Activated CD4-positive, CD25-positive, alpha-beta regulatory T cell treated with anti-CD3 and anti-CD28 coated beads, Interleukin-2, amount 50 U/mL, for 72 hours (primary cell): ENCODE results near the gene CRYBB1.

Experiments
- DNase-seq: peaks from one replicate; pipeline ENCODE4 v3.0.0; 2021

Gene CRYBB1

DNA sequence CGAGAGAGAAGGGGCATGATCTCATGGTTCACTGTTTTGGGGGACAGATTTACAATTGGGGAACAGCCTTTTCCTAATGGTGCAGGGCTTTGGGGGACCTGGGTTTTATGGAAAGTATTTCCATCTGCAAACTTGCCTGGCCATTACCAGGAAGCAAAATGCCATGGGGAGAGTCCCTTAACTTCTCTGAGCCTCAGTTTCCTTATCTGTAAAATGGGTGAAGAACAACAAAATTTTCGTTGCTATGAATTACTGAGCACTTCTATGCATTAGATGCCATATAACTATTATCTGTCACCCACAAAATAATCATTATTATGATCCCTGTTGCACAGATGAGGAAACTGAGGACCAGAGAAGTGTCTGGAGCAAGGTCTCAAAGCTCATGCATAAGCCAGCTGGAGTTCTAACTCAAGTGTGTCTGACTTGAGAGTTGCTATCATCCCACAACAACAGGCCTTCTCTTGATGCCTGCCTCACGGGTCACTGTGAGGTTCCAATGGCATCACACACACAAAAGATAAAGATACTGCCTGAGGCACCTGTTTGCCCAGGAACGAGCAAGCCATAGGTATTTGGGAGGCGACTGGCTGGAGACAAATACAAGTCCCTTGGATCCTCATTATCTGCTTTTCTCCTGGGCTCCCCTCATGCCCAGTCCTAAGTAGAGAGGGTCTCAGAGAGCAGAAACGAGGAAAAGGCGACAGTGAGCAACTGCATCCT lies 43.7 kb downstream of the CRYBB1 start:
- DNase-seq: no peak

DNA sequence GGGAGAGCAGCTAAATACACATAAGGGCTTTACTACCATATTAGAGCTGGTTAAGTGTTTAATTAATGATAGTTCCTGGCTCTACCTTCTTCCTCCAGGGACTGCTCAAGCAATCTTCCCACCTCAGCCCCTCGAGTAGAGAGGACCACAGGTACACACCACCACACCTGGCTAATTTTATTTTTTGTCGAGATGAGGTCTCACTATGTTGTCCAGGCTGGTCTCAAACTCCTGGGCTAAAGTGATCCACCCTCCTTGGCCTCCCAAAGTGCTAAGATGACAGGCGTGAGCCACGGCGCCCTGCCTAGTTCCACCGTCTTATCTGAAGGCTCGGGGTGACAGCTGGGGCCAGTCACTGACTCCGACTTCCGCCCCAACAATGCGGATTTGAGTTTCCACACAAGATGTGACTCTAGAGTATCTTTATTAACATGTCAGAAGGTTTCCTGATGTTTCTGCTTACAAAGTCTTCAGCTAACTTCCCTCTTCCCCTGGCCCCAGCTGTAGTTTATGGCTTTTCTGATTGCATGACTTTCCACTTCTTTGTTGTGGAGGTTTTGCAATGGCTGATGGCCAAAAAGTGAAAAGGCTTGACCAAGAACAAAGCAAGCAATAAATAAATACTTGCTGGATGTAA lies 44.7 kb downstream of the CRYBB1 start:
- no peak for DNase-seq

DNA sequence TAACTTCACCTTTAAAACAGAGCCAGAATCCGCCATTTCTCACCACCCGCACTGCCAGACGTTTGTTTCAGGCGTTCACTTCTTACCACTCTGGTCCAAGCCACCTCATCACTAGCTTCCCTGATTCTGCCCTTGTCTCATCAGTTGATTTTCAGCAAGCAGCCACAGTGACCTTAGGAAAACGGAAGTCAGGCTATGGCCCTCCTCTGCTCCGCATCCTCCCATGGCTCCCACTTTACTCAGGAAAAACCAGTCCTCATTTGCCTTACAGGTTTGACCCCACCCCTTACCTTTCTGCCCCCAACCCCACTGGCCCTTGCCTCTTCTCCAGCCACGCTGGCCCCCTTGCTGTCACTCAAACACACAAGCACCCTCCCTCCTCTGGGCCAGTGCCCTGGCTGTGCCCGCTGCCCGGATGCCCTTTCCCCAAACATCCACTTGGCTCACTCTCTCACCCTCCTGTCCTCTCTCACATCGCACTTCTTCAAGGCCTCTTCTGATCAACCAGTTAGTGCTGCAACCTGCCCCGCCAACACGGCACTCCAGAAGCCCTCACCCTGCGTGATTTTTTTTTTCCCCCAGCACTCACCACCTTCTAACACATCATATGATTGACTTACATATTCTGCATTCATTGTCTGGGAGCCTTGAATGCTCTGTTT lies 46.8 kb downstream of the CRYBB1 start:
- no peak for DNase-seq

DNA sequence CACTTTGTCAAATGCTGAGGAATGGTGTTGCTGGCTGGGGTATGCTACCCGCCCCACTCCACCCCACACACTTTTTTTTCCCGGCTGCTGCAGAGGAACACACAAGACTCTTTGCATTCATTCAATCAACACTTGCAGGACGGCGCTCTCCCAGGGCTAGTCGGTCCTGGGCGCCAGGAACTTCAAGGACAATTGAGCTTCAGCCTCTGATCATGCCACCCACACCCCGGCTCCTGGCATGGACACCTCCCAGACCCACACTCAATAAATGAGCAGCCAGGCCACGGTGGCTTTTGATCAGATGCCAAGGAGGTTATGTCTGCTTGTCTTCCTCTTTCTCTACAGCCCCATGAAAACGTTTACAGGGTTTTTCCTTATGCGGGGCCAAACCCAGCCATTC lies 47.7 kb downstream of the CRYBB1 start:
- no peak for DNase-seq

DNA sequence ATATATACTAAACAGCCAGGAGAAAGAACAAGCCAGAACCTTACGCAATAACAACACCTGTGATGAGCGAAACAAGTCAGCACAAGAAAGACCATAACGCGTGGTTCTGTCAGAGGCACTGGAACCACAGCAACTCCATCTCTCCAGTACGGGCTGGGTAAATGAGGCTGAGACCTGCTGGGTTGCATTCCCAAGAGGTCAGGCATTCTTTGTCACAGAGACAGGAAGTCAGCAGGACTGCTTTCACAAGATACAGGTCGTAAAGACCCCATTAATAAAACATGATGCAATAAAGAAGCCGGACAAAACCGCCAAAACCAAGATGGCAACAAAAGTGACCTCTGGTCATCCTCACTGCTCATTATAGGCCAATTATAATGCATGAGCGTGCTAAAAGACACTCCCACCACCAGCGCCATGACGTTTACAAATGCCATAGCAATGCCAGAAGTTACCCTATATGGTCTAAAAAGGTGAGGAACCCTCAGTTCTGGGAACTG lies 49.6 kb downstream of the CRYBB1 start:
- no peak for DNase-seq

DNA sequence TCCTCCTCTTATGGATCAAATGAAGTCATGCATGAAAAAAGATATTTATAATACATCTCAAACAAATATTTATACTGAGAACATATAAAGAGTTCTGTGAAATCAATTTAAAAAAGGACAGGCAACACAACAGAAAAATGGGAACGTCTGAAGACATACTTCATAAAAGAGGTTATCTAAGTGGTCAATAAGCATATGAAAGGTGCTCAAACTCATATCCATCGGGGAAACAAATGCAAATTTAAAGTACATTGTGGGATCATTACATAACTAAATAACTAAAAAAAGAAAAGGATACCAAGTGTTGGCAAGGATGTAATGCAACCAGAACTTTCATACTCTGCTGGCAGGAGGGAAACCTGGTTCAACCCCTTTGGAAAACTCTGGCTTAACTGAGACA lies 50.2 kb downstream of the CRYBB1 start:
- DNase-seq: no peak

DNA sequence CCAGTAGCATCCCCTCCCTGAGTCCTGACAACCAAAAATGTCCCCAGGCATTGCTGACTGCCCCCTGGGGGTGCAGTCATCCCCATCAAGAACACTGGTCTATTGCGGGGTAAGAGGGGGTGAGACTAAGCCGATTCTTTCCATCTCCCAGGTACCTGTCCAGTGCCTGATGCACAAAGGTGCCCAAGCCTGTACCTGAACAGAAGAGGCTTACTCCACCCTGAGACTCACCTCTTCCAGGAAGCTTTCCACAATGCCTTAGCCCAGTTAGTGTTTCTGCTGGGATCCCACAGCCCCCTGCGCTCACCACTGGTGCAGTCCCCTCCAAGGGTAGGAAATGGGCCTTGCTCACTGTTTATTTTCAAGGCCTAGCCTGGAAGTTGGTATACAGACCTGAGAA lies 50.8 kb downstream of the CRYBB1 start:
- DNase-seq: no peak

DNA sequence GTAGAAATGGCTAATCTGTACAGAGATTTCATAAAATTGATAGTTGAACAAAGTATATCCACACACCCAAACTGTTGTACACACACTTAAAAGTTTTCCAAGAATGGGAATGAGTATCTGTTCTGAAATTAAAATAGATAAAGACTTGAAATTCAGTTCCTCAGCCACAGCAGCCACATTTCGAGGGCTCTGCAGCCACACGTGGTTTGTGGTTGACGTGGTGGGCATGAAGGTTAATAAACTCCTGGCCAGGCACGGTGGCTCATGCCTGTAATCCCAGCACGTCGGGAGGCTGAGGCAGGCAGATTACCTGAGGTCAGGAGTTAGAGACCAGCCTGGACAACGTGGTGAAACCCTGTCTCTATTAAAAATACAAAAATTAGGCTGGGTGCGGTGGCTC lies 51.9 kb downstream of the CRYBB1 start:
- no peak for DNase-seq

DNA sequence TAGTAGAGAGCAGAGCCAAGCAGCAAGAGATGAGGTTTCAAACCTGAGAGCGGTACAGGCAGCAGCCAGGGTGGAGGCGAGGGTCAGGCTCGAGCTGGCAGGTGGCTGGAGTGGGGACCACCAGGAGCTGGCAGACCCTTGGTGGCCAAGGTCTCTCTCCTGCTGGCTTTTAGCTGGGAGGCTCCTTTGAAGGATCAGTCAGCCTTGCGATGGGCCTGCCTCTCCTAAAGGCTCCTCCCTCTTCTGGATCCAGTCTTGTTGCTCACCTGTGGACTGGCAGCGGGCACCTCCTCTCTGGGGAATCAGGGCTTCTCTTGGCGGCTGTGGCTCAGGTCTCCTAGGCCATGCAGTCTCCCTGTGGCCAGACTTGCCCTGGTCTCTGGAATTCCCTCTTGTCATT lies 52.6 kb downstream of the CRYBB1 start:
- no peak for DNase-seq

DNA sequence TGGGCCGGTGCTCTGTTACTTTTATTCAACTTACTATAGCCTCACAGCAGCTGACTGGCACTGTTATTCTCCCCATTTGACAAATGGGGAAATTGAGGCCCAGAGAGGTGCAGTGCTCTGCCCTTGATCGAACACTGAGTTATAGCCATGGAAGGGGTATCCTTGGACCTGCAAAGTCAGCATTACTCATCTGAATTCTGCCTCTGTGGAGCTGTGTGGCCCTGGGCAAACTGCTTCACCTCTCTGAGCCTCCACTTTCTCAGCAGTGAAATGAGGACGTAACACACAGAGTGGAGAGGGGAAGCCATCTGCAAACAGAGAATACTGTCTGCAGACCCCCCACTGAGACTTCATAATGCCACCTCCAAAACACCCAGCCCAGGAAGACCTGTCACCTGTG lies 53.2 kb downstream of the CRYBB1 start:
- DNase-seq: no peak

DNA sequence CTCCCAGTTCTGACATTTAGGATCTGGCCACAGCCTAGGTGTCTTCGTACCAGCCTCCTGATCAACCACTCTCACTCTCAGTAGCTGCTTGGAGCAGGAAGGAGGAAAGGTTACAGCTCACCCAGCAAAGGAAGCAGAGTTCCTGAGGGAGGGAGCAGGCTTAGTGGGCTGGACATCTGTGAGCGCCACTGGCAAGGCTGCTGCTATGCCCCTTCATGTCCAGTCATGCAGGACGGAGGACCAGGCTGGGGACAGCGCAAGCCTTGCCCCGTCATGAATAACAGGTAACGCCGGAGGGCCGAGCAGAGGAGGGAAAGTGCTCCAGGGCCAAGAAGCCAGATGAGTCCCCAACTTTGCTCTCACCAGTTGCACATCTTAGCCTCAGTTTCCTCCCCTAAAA lies 53.6 kb downstream of the CRYBB1 start:
- no peak for DNase-seq

DNA sequence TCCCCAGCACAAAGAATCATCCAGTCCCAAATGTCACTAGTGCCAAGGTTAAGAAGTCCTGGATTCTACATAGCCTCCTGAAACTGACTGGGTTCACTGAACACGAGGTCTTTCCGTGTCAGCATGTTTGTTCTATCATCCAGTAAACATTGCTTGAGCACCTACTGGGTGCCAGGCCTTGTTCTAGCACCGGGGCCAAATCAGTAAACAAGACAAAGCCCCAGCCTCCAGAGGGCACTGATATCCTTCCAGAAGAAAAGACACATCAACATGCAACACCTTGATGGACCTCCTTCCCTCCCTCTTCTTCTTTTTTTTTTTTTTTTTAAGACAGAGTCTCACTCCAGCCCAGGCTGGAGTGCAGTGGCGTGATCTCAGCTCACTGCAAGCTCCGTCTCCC lies 54.8 kb downstream of the CRYBB1 start:
- DNase-seq: no peak

DNA sequence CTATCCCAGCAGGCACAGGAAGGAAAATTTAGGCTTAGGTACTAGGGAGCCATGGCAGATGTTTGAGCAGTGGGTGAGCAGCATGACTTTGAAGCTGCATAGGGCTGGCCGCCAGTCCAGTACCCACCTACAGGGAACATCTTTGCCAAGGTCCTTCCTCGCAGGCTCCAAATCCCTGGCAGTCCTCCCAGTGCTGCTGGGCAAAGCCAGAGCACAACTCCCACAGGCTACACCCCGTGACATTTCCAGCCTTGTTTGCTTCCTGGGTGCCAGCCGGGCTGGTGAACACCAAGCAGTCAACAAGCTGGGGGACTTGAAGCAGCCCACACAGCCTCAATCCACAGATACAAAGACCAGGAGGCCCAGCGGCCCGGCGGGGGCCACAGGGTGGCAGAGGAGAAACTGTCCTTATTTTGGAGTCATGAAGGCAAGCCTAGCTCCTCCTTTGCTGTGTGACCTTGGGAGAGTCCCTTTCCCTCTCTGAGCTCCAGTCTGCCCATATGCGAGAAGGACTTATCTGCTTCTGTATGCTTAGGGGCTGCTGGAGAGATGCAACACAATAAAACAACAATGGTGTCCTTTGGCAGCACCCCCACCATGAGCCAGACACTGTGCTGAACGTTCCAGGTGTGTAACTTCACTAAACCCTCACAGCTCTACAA lies 55.9 kb downstream of the CRYBB1 start:
- no peak for DNase-seq

DNA sequence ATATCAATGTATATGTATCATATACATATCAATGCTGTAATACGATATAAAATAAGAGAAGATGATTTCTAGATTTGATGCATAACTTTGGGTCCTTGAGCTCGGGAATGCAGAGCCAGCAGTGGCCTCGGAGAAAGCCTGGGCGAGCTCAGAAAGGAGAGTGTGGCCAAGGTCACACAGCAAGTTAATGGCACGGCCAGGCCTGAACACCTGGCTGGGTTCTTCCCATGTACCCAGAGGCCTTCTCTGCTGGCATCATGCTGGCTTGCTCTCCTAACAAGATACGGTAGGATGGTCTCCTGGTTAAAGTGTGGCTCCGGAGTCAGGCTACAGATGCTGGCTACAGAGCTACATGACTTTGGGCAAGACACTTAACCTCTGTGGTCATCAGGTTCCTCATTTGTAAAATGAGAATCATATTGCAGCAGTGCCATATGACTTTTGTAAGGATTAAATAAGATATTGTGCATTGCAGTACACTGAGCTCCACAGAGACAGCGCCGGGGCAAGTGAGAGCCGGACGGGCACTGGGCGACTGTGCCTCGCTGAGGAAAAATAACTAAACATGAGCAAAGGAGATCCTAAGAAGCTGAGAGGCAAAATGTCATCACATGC lies 57.8 kb downstream of the CRYBB1 start:
- DNase-seq: no peak

DNA sequence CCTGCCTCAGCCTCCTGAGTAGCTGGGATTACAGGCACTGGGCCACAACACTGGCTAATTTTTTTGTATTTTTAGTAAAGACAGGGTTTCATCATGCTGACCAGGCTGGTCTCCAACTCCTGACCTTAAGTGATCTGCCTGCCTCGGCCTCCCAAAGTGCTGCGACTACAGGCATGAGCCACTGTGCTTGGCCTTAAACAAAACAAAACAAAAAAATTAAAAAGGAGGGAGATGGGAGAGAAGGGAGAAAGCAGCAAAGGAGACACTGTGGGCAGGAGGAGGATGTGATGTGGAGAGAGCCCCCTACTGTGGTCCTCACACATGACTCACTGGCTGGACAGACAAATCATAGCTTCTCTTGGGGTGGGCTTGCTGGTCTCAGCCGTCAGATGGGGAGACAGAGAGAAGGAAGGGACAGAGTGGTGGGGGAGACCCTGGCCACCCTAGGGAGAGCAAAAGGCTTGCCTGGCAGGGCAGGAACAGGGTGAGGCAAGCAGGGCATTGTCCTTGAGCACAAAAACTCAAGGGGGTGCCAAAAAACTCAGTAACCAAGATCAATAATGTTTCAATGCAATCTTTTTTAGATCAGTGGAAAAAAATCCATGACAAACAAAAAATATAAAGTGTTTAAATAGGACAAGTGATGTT lies 59.5 kb downstream of the CRYBB1 start:
- DNase-seq: no peak

DNA sequence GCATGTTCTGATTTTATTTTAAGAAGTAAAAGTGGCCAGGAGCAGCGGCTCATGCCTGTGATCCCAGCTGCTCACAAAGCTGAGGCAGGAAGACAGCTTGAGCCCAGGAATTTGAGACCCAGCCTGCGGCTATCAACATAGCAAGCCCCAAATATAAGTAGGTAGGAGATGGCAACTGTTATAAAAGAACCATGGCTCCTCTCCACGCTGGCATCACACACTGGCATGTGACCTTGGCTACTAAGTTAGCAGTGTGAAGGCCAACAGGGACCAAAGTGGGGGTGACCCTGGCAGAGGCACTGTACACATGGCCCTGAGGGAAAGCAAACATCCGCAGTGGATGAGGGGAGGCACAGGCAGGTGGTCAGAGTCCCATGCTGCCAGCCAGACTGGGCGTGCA lies 60.9 kb downstream of the CRYBB1 start:
- DNase-seq: no peak

DNA sequence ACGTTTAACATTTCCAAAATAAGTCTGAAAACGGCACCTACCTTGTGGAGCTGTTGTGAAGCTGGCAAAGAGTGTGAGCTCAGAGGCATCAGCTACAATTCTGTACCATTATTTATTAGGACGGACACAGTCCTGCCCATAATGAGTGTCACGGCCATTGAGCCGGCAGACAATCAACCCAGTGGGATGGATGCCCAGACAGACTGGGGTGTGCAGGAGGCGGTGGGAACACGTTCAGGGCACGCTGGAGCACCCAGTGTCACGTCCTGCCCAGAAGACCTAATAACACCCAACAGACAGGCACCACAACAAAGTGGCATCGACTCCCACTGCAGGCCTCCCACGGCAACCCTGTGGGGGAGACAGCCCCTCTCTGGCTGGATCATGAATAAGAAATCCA lies 62.3 kb downstream of the CRYBB1 start:
- DNase-seq: no peak

DNA sequence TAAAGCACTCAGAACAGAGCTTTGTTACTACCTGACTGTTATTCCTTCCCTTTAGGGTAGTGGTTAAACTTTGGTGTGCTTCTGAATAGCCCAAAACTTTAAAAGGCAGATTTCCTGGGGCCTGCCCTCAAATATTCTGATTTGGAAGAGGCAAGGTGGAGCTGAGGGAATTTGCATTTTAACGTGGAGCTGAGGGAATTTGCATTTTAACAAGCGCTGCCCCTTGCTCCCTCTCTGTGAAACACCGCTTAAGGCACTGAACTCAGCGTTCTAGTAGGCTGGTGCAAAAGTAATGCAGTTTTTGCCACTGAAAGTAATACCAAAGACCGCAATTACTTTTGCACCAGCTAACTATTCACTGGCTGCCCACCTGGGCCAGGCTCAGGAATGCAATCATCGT lies 62.9 kb downstream of the CRYBB1 start:
- no peak for DNase-seq

DNA sequence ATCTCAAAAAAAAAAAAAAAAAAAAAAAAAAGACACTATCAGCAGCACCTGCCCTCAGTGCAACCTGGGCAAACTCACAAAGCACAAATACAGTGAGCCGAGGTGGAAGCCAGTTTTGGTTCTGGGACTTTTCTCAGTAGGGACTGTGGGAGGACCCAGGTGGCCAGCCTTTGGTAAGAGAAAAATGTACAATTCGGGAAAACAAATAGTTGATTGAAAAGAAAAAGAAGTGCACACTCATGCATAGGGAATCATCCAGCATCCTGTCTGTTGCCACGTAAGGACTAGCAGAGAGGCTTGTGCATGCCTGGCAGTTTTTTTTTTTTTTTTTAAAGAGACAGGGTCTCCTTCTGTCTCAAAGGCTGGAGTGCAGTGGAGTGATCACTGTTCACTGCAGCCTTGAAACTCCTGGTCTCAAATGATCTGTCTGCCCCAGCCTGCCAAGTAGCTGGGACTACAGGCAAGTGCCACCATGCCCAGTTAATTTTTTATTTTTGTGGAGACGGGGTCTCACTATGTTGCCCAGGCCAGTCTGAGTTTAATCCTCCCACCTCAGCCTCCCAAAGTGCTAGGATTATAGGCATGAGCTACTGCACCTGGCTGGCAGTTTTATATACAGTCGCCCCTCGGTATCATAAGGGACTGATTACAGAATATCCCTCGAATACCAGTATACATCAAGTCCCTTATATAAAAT lies 64.6 kb downstream of the CRYBB1 start:
- DNase-seq: no peak

DNA sequence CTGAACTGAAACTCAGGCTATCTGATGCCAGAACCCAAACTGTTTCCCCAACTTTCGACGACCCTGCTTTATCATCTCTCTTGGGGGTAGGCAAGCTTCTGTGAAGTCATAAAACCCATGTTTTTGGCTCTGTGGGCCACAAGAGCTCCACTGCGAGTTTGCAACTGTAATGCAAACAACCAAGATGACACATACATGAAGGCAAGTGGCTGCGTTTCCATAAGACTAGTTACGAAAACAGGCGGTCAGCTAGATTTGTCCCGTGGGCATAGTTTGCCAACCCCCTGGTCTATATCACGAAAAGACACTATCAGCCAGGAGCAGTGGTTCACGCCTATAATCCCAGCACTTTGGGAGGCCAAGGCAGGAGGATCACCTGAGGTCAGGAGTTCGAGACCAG lies 65.4 kb downstream of the CRYBB1 start:
- no peak for DNase-seq

DNA sequence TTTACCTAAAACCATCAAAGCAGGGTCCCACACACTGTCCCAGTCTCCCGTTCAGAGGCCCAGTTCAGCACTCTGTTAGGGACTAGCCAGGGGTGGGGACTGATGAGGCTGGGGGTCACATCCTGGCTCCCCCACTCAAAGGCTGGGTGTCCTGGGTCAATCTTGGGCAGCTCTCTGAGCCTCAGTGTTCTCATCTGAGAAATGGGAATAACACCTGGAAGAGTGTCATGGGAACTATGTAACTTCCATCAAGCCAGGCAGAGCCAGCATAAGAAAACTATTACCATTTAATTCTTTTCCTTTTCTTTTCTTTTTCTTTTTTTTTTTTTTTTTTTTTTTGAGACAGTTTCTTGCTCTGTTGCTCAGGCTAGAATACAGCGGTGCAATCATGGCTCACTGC lies 66.3 kb downstream of the CRYBB1 start:
- no peak for DNase-seq

DNA sequence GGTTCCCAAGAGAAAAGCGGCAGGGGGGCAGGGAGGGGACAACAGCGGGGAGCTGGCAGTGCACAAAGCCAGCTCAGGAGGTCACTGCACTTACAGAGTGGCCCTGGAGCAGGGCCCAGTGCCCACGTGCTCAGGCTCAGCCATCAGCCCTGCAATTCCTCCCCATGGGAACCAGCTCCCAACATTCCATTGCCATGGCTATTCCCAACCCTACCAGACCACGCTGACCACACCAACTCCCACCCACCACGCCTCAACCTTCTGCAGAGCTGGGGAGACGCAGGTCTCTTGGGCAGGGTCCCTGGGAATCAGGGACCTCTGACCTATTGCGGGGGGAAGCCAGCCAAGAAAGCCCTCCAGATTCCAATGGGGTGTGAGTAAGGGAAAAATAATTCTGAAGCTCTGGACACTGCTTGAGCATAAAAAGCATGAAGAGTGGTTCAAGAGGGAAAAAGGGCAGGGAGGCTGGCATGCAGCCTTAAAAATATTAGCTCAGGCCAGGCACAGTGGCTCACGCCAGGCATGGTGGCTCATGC lies 67.3 kb downstream of the CRYBB1 start:
- no peak for DNase-seq
